Lower leg skin (tissue), 3 donors: ENCODE data around the gene ASH1L.

Experiments
- CTCF ChIP-seq, 3 donors: fragments of 450-650 bp; IDR thresholded peaks; one replicate each; pipeline ENCODE4 v1.5.1; 2016; ENCODE audit warnings: antibody characterized with exemption in 3 of 3, mild to moderate bottlenecking in 3 of 3, moderate library complexity in 2 of 3
- POLR2A ChIP-seq, 2 donors: fragments of 450-650 bp; IDR thresholded peaks; one replicate each; pipeline ENCODE4 v1.6.1; 2016 to 2017; ENCODE audit warnings: antibody characterized with exemption in 2 of 2, mild to moderate bottlenecking in 1 of 2, moderate library complexity in 1 of 2

- TF ChIP-seq POLR2A (IDR thresholded peaks at IDR 0.05) (no peak), CTCF (IDR thresholded peaks at IDR 0.05) (no peak)
Measured at GRCh38 chr1:155522069-155522468, 40.5 kb downstream of the ASH1L start.
